ENCODE data around the gene CENPM.

The CENPM gene

GRCh38 chr22:41970601-41971000 is 23.6 kb upstream of the CENPM start:
- Histone ChIP-seq H4K20me1 (ENCODE audit: insufficient read depth, low read length) (peaks cover 4% of the 10 kb centered on the region), H2AFZ (ENCODE audit: low read depth, low read length) (no peak overlapping the region), H3K79me2 (ENCODE audit: insufficient read depth, low read length) (no peaks in the 10 kb centered on the region), H3K4me3 (ENCODE audit: low read depth in 1 of 2, low read length in 2 of 2) (no peak overlapping the region), H3K9me3 (ENCODE audit: insufficient read depth, low read length, severe bottlenecking) (no peaks in the 10 kb centered on the region), H3K27ac (ENCODE audit: low read length) (no peak overlapping the region), H3K4me1 (ENCODE audit: insufficient read depth, low read length) (no peaks in the 10 kb centered on the region), H3K27me3 (ENCODE audit: insufficient read depth, low read length, poor library complexity) (peaks cover 9% of the 10 kb centered on the region), H3K4me2 (ENCODE audit: insufficient read depth, low read length) (no peak overlapping the region), H3K36me3 (ENCODE audit: insufficient read depth, low read length) (no peaks in the 10 kb centered on the region), H3K9ac (ENCODE audit: low read depth, low read length) (no peak overlapping the region)
- DNase-seq (no peak), ATAC-seq (ENCODE audit: insufficient read depth, low read depth) (no peak)
- TF ChIP-seq CTCF (IDR thresholded peaks at IDR 0.05; ENCODE audit: borderline replicate concordance, extremely low read depth, low read length, poor library complexity, severe bottlenecking), result no peak
- no peak for TF ChIP-seq EZH2 (IDR thresholded peaks at IDR 0.05; ENCODE audit: borderline replicate concordance, low read depth, low read length, severe bottlenecking)

DNA sequence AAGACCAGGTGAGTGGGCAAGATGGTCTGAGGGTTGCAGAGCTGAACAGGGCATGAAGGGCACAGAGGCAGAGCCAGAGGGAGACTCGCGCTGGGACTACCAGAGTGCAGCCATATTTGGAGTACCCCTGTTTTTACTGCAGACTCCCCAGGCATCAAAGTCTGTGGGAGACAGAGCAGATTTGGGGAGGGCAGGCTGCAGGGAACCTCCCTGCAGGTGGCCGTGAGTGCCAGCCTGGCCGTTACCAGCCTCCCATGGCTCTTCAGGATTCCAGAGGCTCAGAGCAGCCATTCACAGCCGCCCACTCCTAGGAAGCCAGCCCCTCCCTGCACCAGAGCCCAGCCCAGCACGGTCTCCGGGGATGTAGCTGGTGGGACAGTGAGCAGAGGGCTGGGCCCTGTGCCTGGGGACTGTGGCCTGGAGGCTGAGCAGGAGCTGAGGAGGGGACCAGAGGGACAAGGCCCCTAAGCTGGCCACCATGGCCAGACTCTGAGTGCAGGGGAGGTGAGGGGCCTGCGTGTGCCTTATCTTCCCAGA is 22.2 kb upstream of the CENPM start, which contains the start of gene SEPTIN3:
Gene SEPTIN3, plus strand, starts transcription at position 334 of the 537 bp plus-strand sequence. CDS start 2,050 bp downstream, outside the sequence.
- no peak within 1 kb of the TSS for H3K4me2 ChIP-seq (ENCODE audit: insufficient read depth, low read length)
- H3K27me3 ChIP-seq (ENCODE audit: insufficient read depth, low read length, poor library complexity), result no peaks in the 10 kb centered on the region
- DNase-seq (no peak), ATAC-seq (ENCODE audit: insufficient read depth, low read depth) (no peak)
- H2AFZ ChIP-seq (ENCODE audit: low read depth, low read length), result no peak within 1 kb of the TSS
- no peaks in the 10 kb centered on the region for H3K9me3 ChIP-seq (ENCODE audit: insufficient read depth, low read length, severe bottlenecking)
- H3K79me2 ChIP-seq (ENCODE audit: insufficient read depth, low read length), result no peaks in the 10 kb centered on the region
- TF ChIP-seq CTCF (IDR thresholded peaks at IDR 0.05; ENCODE audit: borderline replicate concordance, extremely low read depth, low read length, poor library complexity, severe bottlenecking), result no peak
- no peaks in the 10 kb centered on the region for H3K4me1 ChIP-seq (ENCODE audit: insufficient read depth, low read length)
- no peak within 1 kb of the TSS for H3K9ac ChIP-seq (ENCODE audit: low read depth, low read length)
- peaks cover 4% of the 10 kb centered on the region; the same call in 1 of the 2 replicates for H4K20me1 ChIP-seq (ENCODE audit: insufficient read depth, low read length)
- H3K4me3 ChIP-seq (ENCODE audit: low read depth in 1 of 2, low read length in 2 of 2), result no peak within 1 kb of the TSS
- H3K36me3 ChIP-seq (ENCODE audit: insufficient read depth, low read length), result no peaks in the 10 kb centered on the region
- H3K27ac ChIP-seq (ENCODE audit: low read length), result no peak within 1 kb of the TSS

DNA sequence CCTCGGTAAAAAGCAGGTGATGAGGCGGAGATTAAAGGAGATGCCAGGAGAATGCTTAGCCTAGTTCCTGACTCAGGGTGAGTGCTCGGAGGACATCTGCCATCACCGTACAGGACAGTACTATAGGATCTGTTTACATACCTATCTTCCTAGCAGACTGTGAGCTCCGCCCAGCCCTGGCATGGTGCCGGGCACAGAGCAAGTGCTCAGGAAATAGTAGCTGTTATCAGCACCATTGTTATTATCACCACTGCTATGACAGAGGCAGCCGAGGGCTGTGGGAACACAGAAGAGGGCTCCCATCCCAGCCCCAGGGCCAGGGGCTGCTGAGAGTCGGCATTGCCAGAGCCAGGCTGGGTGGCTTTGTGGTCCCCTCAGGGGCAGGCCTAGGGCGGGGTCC is 21.6 kb upstream of the CENPM start:
- DNase-seq, result no peak
- TF ChIP-seq CTCF (IDR thresholded peaks at IDR 0.05; ENCODE audit: borderline replicate concordance, extremely low read depth, low read length, poor library complexity, severe bottlenecking) (no peak), EZH2 (IDR thresholded peaks at IDR 0.05; ENCODE audit: borderline replicate concordance, low read depth, low read length, severe bottlenecking) (no peak)

More for the DNA sequence above, 21.6 kb upstream of the CENPM start:
- Histone ChIP-seq H3K36me3 (ENCODE audit: insufficient read depth, low read length) (no peaks in the 10 kb centered on the region), H3K27ac (ENCODE audit: low read length) (no peak overlapping the region), H3K27me3 (ENCODE audit: insufficient read depth, low read length, poor library complexity) (no peaks in the 10 kb centered on the region), H3K4me3 (ENCODE audit: low read depth in 1 of 2, low read length in 2 of 2) (no peak overlapping the region), H3K4me1 (ENCODE audit: insufficient read depth, low read length) (no peaks in the 10 kb centered on the region), H3K79me2 (ENCODE audit: insufficient read depth, low read length) (no peaks in the 10 kb centered on the region), H2AFZ (ENCODE audit: low read depth, low read length) (no peak overlapping the region), H3K9me3 (ENCODE audit: insufficient read depth, low read length, severe bottlenecking) (no peaks in the 10 kb centered on the region), H4K20me1 (ENCODE audit: insufficient read depth, low read length) (peaks cover 4% of the 10 kb centered on the region; the same call in 1 of the 2 replicates), H3K4me2 (ENCODE audit: insufficient read depth, low read length) (no peak overlapping the region), H3K9ac (ENCODE audit: low read depth, low read length) (no peak overlapping the region)
- no peak for ATAC-seq (ENCODE audit: insufficient read depth, low read depth)
